Lung (tissue), 12 donors: ENCODE measurements around the gene FBXL12. TPM values are rescaled to one million over a fixed set of nuclear protein-coding genes. Genes with fewer than 3 reads are reported as not detected.

Experiments used
- ATAC-seq: fragments of 200-7000 bp; cut with Tn5 transposase; one replicate; pipeline ENCODE4 v1.9.1; 2020; ENCODE audit warnings: moderate number of reproducible peaks; ENCODE audit not compliant: insufficient read depth, low FRiP score
- DNase-seq, 3 donors: peaks; one replicate each; pipeline ENCODE4 v3.0.0-alpha.2; 2013 to 2017
- H3K27ac ChIP-seq, 2 donors: one replicate each; pipeline ENCODE4 v1.5.1; 2013; ENCODE audit warnings: mild to moderate bottlenecking in 2 of 2, moderate library complexity in 2 of 2, control low read depth in 1 of 2, inconsistent platforms in 1 of 2, low read depth in 1 of 2, low read length in 1 of 2
- H3K27me3 ChIP-seq, 3 donors: one replicate each; pipeline ENCODE4 v1.5.1; 2013; ENCODE audit warnings: low read length in 2 of 3; ENCODE audit not compliant: control insufficient read depth in 3 of 3, insufficient read depth in 3 of 3
- H3K36me3 ChIP-seq, 4 donors: one replicate each; pipeline ENCODE4 v1.5.1; 2013; ENCODE audit warnings: low read length in 4 of 4, mild to moderate bottlenecking in 1 of 4, moderate library complexity in 1 of 4; ENCODE audit not compliant: control insufficient read depth in 4 of 4, insufficient read depth in 4 of 4
- H3K4me1 ChIP-seq, 5 donors: one replicate each; pipeline ENCODE4 v1.5.1; 2013; ENCODE audit warnings: low read length in 5 of 5, mild to moderate bottlenecking in 2 of 5, moderate library complexity in 1 of 5; ENCODE audit not compliant: control insufficient read depth in 5 of 5, insufficient read depth in 5 of 5
- H3K4me3 ChIP-seq: one replicate; pipeline ENCODE4 v1.5.1; 2013; ENCODE audit warnings: mild to moderate bottlenecking, control low read depth, moderate library complexity
- H3K9ac ChIP-seq, 2 donors: one replicate each; pipeline ENCODE4 v1.5.1; 2013; ENCODE audit warnings: low read length in 2 of 2, control low read depth in 1 of 2; ENCODE audit not compliant: insufficient read depth in 1 of 2
- H3K9me3 ChIP-seq, 4 donors: one replicate each; pipeline ENCODE4 v1.5.1; 2013; ENCODE audit warnings: low read length in 3 of 4, mild to moderate bottlenecking in 1 of 4, moderate library complexity in 1 of 4; ENCODE audit not compliant: control insufficient read depth in 4 of 4, insufficient read depth in 3 of 4
- WGBS, 2 donors: extraction: QIAGEN DNeasy Blood & Tissue Kit; methylation state at CpG; one replicate each; pipeline ENCODE4 v1.1.7; 2013; 5-methylcytosine and 5-hydroxymethylcytosine counted together
- polyA plus RNA-seq, 2 donors: library from polyadenylated mRNA; stranded (reverse); fragments of 200-250 nt; gene quantifications; one replicate each; pipeline ENCODE4 v1.2.1, GENCODE V29; 2013
- total RNA-seq, 2 donors: library from RNA; depleted of rRNA in 1 of 2; stranded (reverse); fragments of >200 nt in 1 of 2; gene quantifications; one replicate each; pipeline ENCODE4 v1.2.1, GENCODE V29; 2014 to 2021
- TF ChIP-seq, protein P1 (sequence below): IDR thresholded peaks from 2 replicates; pipeline ENCODE4 v1.5.1; 2012; ENCODE audit warnings: mild to moderate bottlenecking; ENCODE audit errors: control extremely low read depth, extremely low read depth
- donor health status: control.
- donor health status: control.
- donor health status: Bipolar disorder and iron deficiency.
- donor health status: healthy.
- donor health status: DM: yes; HTN: yes; CAD: no.

Gene FBXL12
- total and polyA plus RNA-seq, 4 donors = 18.8 to 27.0 (median 24.9) TPM

DNA sequence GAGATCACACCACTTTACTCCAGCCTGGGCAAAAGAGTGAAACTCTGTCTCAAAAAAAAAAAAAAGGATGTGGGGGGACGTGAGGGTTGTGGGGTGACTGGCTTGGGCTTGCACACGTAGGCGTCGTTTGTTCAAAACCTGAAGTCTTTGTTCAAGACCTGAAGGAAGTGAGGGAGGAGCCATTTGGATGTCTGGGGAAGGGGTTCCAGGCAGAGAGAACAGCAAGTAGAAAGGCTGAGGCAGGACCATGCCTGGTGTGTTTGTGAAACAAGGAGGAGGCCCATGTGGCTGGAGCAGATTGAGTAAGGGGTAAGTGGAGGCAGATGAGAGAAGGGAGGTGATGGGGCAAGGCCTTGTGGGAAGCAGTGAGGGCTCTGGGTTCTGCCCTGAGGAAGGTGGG, 44.1 kb upstream of the FBXL12 start:
- TF ChIP-seq, protein P1, sequence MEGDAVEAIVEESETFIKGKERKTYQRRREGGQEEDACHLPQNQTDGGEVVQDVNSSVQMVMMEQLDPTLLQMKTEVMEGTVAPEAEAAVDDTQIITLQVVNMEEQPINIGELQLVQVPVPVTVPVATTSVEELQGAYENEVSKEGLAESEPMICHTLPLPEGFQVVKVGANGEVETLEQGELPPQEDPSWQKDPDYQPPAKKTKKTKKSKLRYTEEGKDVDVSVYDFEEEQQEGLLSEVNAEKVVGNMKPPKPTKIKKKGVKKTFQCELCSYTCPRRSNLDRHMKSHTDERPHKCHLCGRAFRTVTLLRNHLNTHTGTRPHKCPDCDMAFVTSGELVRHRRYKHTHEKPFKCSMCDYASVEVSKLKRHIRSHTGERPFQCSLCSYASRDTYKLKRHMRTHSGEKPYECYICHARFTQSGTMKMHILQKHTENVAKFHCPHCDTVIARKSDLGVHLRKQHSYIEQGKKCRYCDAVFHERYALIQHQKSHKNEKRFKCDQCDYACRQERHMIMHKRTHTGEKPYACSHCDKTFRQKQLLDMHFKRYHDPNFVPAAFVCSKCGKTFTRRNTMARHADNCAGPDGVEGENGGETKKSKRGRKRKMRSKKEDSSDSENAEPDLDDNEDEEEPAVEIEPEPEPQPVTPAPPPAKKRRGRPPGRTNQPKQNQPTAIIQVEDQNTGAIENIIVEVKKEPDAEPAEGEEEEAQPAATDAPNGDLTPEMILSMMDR = no peak
- no peak overlapping the region for H3K27ac ChIP-seq
- H3K9ac ChIP-seq = no peak overlapping the region
- 62 to 63% methylated on average over 4 of the region's 4 CpGs for WGBS, 2 donors
- ATAC-seq = no peak
- no peaks in the 10 kb centered on the region for H3K36me3 ChIP-seq
- no peaks in the 10 kb centered on the region for H3K4me1 ChIP-seq
- DNase-seq = no peak
- H3K4me3 ChIP-seq = no peak overlapping the region
- H3K9me3 ChIP-seq = no peaks in the 10 kb centered on the region
- H3K27me3 ChIP-seq = no peaks in the 10 kb centered on the region

DNA sequence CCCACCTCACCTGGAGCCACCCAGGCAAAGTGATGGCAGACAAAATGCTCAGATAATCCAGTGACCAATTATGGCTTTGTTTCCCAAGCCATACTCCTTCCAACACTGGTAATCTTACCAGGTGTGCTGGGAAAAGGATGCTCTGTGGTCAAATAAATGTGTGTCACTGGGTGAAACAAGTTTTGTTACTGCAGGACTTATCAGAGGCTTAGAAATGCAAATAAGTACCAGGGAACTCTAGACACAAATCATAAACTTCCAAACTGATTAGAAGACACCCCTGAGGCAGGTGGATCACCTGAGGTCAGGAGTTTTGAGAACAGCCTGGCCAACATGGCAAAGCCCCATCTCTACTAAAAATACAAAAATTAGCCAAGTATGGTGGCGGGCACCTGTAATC, 42.6 kb upstream of the FBXL12 start:
- ATAC-seq (no peak), DNase-seq (no peak)
- Histone ChIP-seq H3K27me3 (no peaks in the 10 kb centered on the region), H3K4me1 (peaks cover 0 to 2% (median 0%) of the 10 kb centered on the region in 5 donors), H3K4me3 (no peak overlapping the region), H3K27ac (no peak overlapping the region), H3K9ac (no peak overlapping the region), H3K9me3 (no peaks in the 10 kb centered on the region), H3K36me3 (peaks cover 0 to 2% (median 0%) of the 10 kb centered on the region in 4 donors)
- WGBS, 2 donors = 100% methylated on average over 1 of the region's 1 CpG
- TF ChIP-seq, protein P1 = no peak

DNA sequence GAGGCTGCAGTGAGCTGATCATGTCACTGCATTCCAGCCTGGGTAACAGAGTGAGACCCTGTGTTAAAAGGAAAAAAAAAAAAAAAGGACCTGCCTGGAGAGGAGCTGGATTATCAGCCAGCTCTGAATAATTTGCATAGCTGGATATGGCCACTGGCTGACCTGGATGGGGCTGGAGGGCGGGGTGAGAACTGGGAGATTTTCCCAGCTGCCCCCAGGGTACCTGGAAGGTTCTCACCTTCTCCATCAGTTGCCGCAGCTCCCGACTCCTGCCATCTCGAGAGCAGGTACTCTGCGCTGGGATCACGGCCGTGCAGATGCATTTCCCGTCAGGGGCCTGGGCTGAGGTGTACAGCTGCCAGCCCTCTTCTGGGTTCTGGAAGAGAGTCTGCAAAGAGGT, 41.5 kb upstream of the FBXL12 start:
- TF ChIP-seq, protein P1 = no peak
- Histone ChIP-seq H3K9ac (no peak overlapping the region), H3K27ac (no peak overlapping the region), H3K36me3 (peaks cover 0 to 2% (median 0%) of the 10 kb centered on the region in 4 donors), H3K4me1 (peaks cover 0 to 2% (median 0%) of the 10 kb centered on the region in 5 donors), H3K9me3 (no peaks in the 10 kb centered on the region), H3K4me3 (no peak overlapping the region), H3K27me3 (no peaks in the 10 kb centered on the region)
- DNase-seq (no peak), ATAC-seq (no peak)
- 76 to 81% methylated on average over 8 of the region's 8 CpGs for WGBS, 2 donors

DNA sequence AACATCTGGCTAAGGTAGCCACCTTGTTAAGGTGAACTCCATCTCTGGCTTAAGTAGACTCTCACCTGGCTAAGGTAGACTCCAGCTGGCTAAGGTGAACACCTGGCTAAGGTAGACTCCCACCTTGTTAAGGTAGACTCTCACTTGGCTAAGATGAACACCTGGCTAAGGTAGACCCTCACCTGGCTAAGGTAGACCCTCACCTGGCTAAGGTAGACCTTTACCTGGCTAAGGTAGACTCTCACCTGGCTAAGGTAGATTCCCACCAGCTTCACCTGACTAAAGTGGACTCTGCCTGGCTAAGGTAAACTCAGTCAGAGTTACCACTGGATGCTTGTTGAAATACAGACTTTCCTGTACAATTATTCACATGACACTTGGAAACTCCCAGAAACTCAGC, 39.9 kb upstream of the FBXL12 start:
- Histone ChIP-seq H3K9me3 (no peaks in the 10 kb centered on the region), H3K36me3 (peaks cover 0 to 6% (median 0%) of the 10 kb centered on the region in 4 donors), H3K4me3 (no peak overlapping the region), H3K9ac (no peak overlapping the region), H3K4me1 (peaks cover 0 to 2% (median 0%) of the 10 kb centered on the region in 5 donors), H3K27me3 (no peaks in the 10 kb centered on the region), H3K27ac (no peak overlapping the region)
- no peak for DNase-seq
- no peak for ATAC-seq
- TF ChIP-seq, protein P1 = no peak
